Astrocyte of the cerebellum (primary cell): ENCODE data around the gene PRG3.

Experiments
- DNase-seq: peaks from one replicate; pipeline ENCODE4 v3.0.0-alpha.2; 2011; ENCODE audit warnings: low read depth
- H3K4me3 ChIP-seq: 2 replicates; pipeline ENCODE4 v1.5.1; 2011; ENCODE audit warnings: mild to moderate bottlenecking, low read depth, low read length, moderate library complexity
- CTCF ChIP-seq: IDR thresholded peaks from 2 replicates; pipeline ENCODE4 v1.5.1; 2012; ENCODE audit warnings: low read length, low read depth, moderate library complexity, mild to moderate bottlenecking; ENCODE audit errors: missing control alignments
- in situ Hi-C: cut with HindIII; loops from 2 replicates; pipeline ENCODE4 v1.10.0; 2017; ENCODE audit warnings: low sequenced_read_pairs

Gene PRG3

DNA sequence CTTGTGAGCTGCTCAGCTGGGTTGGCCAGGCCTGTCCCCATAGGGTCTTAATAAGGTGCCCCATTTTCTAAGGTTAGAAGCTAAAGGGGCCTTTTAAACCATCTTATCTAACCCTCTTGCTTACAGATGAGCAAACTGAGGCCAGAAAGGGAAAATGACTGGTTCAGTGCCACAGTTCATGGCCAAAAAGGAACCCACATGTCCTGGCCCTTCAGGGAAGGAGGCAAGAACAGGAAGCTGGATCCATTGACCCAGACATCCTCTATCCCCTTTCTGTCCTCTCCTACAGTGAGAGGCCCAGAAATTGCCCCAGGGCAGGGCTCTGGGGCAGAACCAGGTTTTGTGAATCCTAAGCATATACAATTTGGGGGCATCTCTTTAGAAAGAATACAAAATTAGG, 10.0 kb downstream of the PRG3 start:
- in situ Hi-C loops: no loop called here

GRCh38 chr11:57370251-57370650, 10.7 kb downstream of the PRG3 start:
- no peak for DNase-seq
- in situ Hi-C loops: no loop called here
- TF ChIP-seq CTCF: no peak
- H3K4me3 ChIP-seq: no peak overlapping the region

More for the DNA sequence above, 10.0 kb downstream of the PRG3 start:
- H3K4me3 ChIP-seq: no peak overlapping the region
- no peak for DNase-seq
- TF ChIP-seq CTCF: no peak

- in situ Hi-C loops: no loop called here
- TF ChIP-seq CTCF: no peak
- DNase-seq: no peak
- H3K4me3 ChIP-seq: no peak overlapping the region
Measured at GRCh38 chr11:57368845-57369232, 12.1 kb downstream of the PRG3 start.

GRCh38 chr11:57368106-57368844, 12.7 kb downstream of the PRG3 start:
- DNase-seq: no peak
- TF ChIP-seq CTCF: no peak
- in situ Hi-C loops: no loop called here
- no peak overlapping the region for H3K4me3 ChIP-seq

DNA sequence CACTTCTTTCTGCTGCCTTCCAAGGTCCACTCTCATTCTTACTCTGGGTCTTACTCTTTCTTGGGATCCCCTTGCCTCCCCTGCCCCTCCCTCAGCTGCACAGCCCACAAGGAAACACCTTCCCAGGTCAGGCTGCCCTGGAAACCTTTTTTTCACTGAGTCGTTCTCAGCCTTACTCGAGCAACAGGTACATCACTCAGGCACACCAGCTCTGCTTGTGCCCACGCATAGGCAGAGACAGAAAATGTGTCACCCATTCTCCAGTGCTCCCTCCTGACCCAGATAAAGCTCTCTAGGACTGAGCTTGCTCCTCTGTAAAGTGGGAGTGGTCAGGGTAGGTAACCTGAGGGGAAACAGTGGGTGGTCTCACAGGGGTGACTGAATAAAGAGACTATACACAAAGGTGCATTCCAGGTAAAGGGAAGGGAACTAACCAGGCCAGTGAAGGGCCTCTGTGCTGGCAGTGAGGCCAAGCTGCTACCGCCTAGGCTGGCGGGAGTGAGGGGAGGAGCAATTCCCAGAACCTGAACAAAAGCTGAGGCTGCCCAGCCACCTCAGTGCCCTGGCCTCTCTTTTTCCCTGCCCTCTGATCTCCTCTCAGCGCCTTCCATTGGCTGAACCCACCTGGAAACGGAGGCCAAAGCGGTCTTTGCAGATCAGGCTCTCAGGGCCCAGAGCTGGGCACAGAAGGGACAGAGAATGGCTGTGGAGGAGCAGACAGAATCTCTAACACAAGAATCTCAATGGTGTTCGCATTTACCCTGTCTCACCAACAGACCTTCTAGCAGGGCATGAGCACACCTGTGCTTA, 15.9 kb downstream of the PRG3 start:
- DNase-seq: no peak
- no peak for TF ChIP-seq CTCF
- H3K4me3 ChIP-seq: no peak overlapping the region
- in situ Hi-C loops: no loop called here

- H3K4me3 ChIP-seq: no peak overlapping the region
- no peak for TF ChIP-seq CTCF
- in situ Hi-C loops: no loop called here
- no peak for DNase-seq
Measured at GRCh38 chr11:57363131-57364080, 17.5 kb downstream of the PRG3 start.
